Ascending aorta (tissue), 2 donors: ENCODE results near the gene MSI2. TPM values are rescaled to one million over a fixed set of nuclear protein-coding genes. Genes with fewer than 3 reads are reported as not detected.

Experiments used
- DNase-seq, 2 donors: peaks; one replicate each; pipeline ENCODE4 v3.0.0-alpha.2; 2019; ENCODE audit warnings: low spot score in 2 of 2
- H3K27ac ChIP-seq, 2 donors: fragments of 200-600 bp; sonication (generic); one replicate each; pipeline ENCODE4 v1.5.1; 2016 to 2017; ENCODE audit warnings: mild to moderate bottlenecking in 1 of 2
- H3K27me3 ChIP-seq: fragments of 200-600 bp; sonication (generic); one replicate; pipeline ENCODE4 v1.5.1; 2017
- H3K36me3 ChIP-seq, 2 donors: fragments of 200-600 bp; sonication (generic); one replicate each; pipeline ENCODE4 v1.5.1; 2016
- H3K4me1 ChIP-seq, 2 donors: fragments of 200-600 bp; sonication (generic); one replicate each; pipeline ENCODE4 v1.5.1; 2016 to 2017; ENCODE audit warnings: mild to moderate bottlenecking in 1 of 2
- H3K4me3 ChIP-seq, 2 donors: fragments of 200-600 bp; sonication (generic); one replicate each; pipeline ENCODE4 v1.5.1; 2016 to 2017; ENCODE audit warnings: mild to moderate bottlenecking in 1 of 2
- H3K9me3 ChIP-seq, 2 donors: fragments of 200-600 bp; sonication (generic); one replicate each; pipeline ENCODE4 v1.5.1; 2016
- CTCF ChIP-seq, 3 experiments: fragments of 200-600 bp in 2 of 3; fragments of 450-650 bp in 1 of 3; sonication (generic) in 2 of 3; IDR thresholded peaks; one replicate each; pipeline ENCODE4 v1.5.1; 2016 to 2019; ENCODE audit warnings: antibody characterized with exemption in 3 of 3, mild to moderate bottlenecking in 1 of 3, moderate library complexity in 1 of 3
- intact Hi-C: fragments of 100-400 bp; cut with DNase I; formaldehyde crosslinking; loops from one replicate; pipeline ENCODE4 v1.15.1; 2023
- total RNA-seq: library from RNA; depleted of rRNA; stranded (reverse); fragments of >200 nt; gene quantifications from one replicate; pipeline ENCODE4 v1.1.0, GENCODE V29; 2016

Gene MSI2
- total RNA-seq, 1 donor from 2014 or later = 11.7 TPM

DNA sequence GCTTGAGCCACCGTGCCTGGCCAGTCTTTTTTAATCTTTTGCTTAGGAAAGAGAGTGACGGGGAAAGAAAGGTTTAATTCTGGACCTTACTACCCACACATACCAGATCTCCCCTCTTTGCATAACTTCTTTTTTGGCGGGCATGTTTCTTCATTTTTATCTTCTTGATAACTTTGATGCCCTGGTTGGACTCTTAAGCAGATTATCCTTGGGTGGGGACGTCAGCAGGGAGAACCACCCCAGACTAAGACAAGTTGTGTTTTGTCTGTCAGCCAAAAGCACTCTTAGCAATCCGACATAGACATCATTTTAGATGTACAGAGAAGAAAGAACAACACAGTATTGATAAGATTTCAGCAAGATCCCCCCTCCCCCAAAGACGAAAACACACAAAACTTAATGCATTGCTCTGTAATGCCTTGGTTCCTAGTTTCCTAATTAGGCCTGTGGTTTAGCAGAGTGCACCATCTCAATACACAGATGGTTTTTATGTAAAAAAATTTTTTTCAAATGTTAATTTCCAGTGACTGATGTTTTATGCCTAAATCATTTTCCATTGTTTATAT lies 99.9 kb downstream of the MSI2 start:
- Histone ChIP-seq H3K4me1 (peaks cover 0 to 9% of the 10 kb centered on the region in 2 donors), H3K27ac (peak overlapping the region; percentile 77 to 79), H3K36me3 (no peaks in the 10 kb centered on the region), H3K9me3 (no peaks in the 10 kb centered on the region), H3K27me3 (no peaks in the 10 kb centered on the region), H3K4me3 (peak overlapping the region in 1 of 2 donors; percentile 46)
- TF ChIP-seq CTCF (IDR thresholded peaks at IDR 0.05) = no peak
- no peak for DNase-seq
- intact Hi-C loops = loop anchor here (2.0 kb wide), 1 partner anchor 99 kb away; the partner anchor contains the start of gene MSI2

DNA sequence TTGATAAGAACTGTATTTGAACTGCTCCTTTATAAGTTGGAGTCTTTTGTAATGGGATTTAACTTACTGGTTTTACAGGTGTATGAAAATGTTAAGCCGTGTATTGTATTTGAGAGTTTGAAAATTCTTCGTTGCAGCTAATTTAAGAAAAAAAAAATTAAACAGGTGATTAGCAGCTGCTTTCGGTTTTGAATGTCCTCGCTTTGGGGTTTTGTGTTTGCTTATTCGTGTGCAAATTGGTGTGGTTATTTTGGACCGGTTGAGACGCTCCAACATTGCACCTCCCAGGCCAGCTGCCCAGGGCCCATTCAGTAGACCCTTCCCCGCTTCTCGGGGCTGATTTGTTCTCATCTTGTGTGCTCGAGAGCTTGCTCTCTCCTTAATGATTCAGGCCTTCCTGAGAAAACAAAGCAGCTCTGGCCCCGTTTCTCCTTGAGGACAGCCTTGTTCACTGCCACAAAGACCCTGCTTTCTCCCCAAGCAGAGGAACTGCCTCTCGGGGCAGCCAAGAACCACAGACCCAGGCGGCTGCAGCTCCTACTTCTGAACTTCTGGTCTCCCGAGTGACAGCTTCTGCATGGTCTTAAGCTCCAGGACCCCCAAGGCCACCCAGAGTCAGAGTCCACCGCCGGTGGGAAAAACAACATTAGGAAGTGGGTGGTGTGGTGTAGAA lies 100.5 kb downstream of the MSI2 start:
- intact Hi-C loops = loop anchor here (2.0 kb wide), 1 partner anchor 100 kb away; the partner anchor contains the start of gene MSI2

DNA sequence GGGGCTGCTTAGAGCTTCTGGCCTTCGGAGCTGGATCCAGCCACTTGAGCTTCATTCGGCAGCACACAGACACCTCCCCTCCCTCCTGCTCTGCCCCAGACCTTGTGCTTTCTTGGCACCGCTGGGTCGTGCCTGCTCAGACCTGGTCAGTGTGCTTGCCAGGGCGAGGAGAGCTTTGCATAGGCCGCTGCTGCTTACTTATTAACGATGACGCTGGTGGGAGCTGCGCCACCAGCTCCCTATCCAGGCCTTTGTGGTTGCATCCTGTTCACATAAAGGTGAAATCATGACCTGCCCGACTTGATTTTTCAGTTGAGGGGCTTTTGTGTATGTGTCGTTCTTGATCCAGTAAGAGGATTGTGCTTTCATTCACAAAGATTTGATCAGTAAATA lies 101.1 kb downstream of the MSI2 start:
- intact Hi-C loops = loop anchor here (2.0 kb wide), 1 partner anchor 101 kb away; the partner anchor contains the start of gene MSI2
- Histone ChIP-seq H3K4me3 (peak overlapping the region; percentile 34 to 46), H3K27me3 (no peaks in the 10 kb centered on the region), H3K9me3 (no peaks in the 10 kb centered on the region), H3K36me3 (no peaks in the 10 kb centered on the region), H3K4me1 (peaks cover 0 to 9% of the 10 kb centered on the region in 2 donors), H3K27ac (peak overlapping the region; percentile 77 to 79)
- TF ChIP-seq CTCF (IDR thresholded peaks at IDR 0.05) = no peak
- peak; percentile 48 to 76 for DNase-seq

More for the DNA sequence above, 100.5 kb downstream of the MSI2 start:
- Histone ChIP-seq H3K27me3 (no peaks in the 10 kb centered on the region), H3K27ac (peak overlapping the region; percentile 77 to 79), H3K4me3 (peak overlapping the region; percentile 34 to 46), H3K36me3 (no peaks in the 10 kb centered on the region), H3K4me1 (peaks cover 0 to 9% of the 10 kb centered on the region in 2 donors), H3K9me3 (no peaks in the 10 kb centered on the region)
- TF ChIP-seq CTCF (IDR thresholded peaks at IDR 0.05) = no peak
- peak in 1 of 2 donors; percentile 60 for DNase-seq

GRCh38 chr17:57357830-57358430 lies 101.6 kb downstream of the MSI2 start:
- Histone ChIP-seq H3K27ac (peak overlapping the region; percentile 77 to 79), H3K4me3 (no peak overlapping the region), H3K27me3 (no peaks in the 10 kb centered on the region), H3K9me3 (no peaks in the 10 kb centered on the region), H3K36me3 (no peaks in the 10 kb centered on the region), H3K4me1 (peaks cover 0 to 9% of the 10 kb centered on the region in 2 donors)
- TF ChIP-seq CTCF (IDR thresholded peaks at IDR 0.05) = no peak
- intact Hi-C loops = loop anchor here (2.0 kb wide), 1 partner anchor 101 kb away; the partner anchor contains the start of gene MSI2
- peak in 1 of 2 donors; percentile 40 for DNase-seq

- H3K27ac ChIP-seq = no peak overlapping the region
- no peak for TF ChIP-seq CTCF (IDR thresholded peaks at IDR 0.05)
- no peaks in the 10 kb centered on the region for H3K36me3 ChIP-seq
- peak in 1 of 2 donors; percentile 11 for DNase-seq
- peaks cover 0 to 12% of the 10 kb centered on the region in 2 donors for H3K4me1 ChIP-seq
- no peaks in the 10 kb centered on the region for H3K27me3 ChIP-seq
- no peak overlapping the region for H3K4me3 ChIP-seq
- intact Hi-C loops = no loop called here
- H3K9me3 ChIP-seq = no peaks in the 10 kb centered on the region
Measured at GRCh38 chr17:57360266-57360665, 103.9 kb downstream of the MSI2 start.
